IMR-90 (cell line): ENCODE data around the gene POC1B. TPM values are rescaled to one million over a fixed set of nuclear protein-coding genes. Genes with fewer than 3 reads are reported as not detected.
A peak's percentile ranks its signal among the peaks of the same experiment; 100 is the strongest.

Experiments used
- ATAC-seq: fragments of 200-7000 bp; cut with Tn5 transposase; 2 replicates; pipeline ENCODE4 v1.9.1; 2020; ENCODE audit warnings: low read depth, mild to moderate bottlenecking, moderate library complexity
- BruUV-seq: library from RNA; stranded (reverse); fragments of 400-500 nt; replicated peaks from 2 replicates; lab custom pipeline; 2021; lab: Mats Ljungman, UMichigan
- CTCF ChIA-PET: fragments of 300-600 bp; formaldehyde crosslinking; extraction: SDS; loops from one replicate; lab custom pipeline; 2021; ENCODE audit warnings: antibody characterized with exemption; lab: Yijun Ruan, JAX
- POLR2A ChIA-PET: fragments of 300-600 bp; sonication (Branson Sonifier 250); formaldehyde crosslinking; loops from one replicate; lab custom pipeline; 2022; ENCODE audit warnings: antibody characterized with exemption; ENCODE audit not compliant: unreplicated experiment; lab: Charles Lee
- DNase-seq: peaks from one replicate; pipeline ENCODE4 v3.0.0; 2013
- H2AFZ ChIP-seq: replicated peaks from 2 replicates; pipeline ENCODE3; 2013; ENCODE audit warnings: low read length, mild to moderate bottlenecking; ENCODE audit not compliant: poor library complexity
- H2AK5ac ChIP-seq: 2 replicates; pipeline ENCODE4 v1.6.1; 2013; ENCODE audit warnings: low read depth, low read length, inconsistent platforms
- H2AK9ac ChIP-seq: replicated peaks from 2 replicates; pipeline ENCODE3; 2013; ENCODE audit warnings: mild to moderate bottlenecking, low read depth, low read length, moderate library complexity; ENCODE audit not compliant: poor library complexity
- H2BK120ac ChIP-seq: 2 replicates; pipeline ENCODE4 v1.6.1; 2013; ENCODE audit warnings: low read depth, low read length, inconsistent platforms
- H2BK15ac ChIP-seq: 3 replicates; pipeline ENCODE4 v1.6.1; 2013; ENCODE audit warnings: low read depth, low read length, inconsistent platforms
- H2BK20ac ChIP-seq: 2 replicates; pipeline ENCODE4 v1.6.1; 2013; ENCODE audit warnings: low read depth, mild to moderate bottlenecking, inconsistent platforms, low read length, moderate library complexity
- H2BK5ac ChIP-seq: 2 replicates; pipeline ENCODE4 v1.6.1; 2013; ENCODE audit warnings: mild to moderate bottlenecking, low read depth, low read length, inconsistent platforms; ENCODE audit not compliant: poor library complexity, severe bottlenecking
- H3K14ac ChIP-seq: replicated peaks from 2 replicates; pipeline ENCODE4 v1.6.1; 2013; ENCODE audit warnings: low read depth, low read length, inconsistent platforms
- H3K18ac ChIP-seq: 2 replicates; pipeline ENCODE4 v1.6.1; 2013; ENCODE audit warnings: low read depth, low read length, control low read depth
- H3K23ac ChIP-seq: 2 replicates; pipeline ENCODE4 v1.6.1; 2013; ENCODE audit warnings: low read depth, low read length, inconsistent platforms
- H3K27ac ChIP-seq: 2 replicates; pipeline ENCODE4 v1.5.1; 2013; ENCODE audit warnings: mild to moderate bottlenecking, control low read depth, low read length; ENCODE audit not compliant: insufficient read depth
- H3K27me3 ChIP-seq: 2 replicates; pipeline ENCODE4 v1.6.1; 2013; ENCODE audit warnings: low read length; ENCODE audit not compliant: control insufficient read depth, insufficient read depth
- H3K36me3 ChIP-seq: 2 replicates; pipeline ENCODE4 v1.6.1; 2013; ENCODE audit warnings: low read length, mixed read lengths; ENCODE audit not compliant: control insufficient read depth, insufficient read depth
- H3K4ac ChIP-seq: 2 replicates; pipeline ENCODE4 v1.6.1; 2013; ENCODE audit warnings: low read depth, low read length, inconsistent platforms
- H3K4me1 ChIP-seq: 2 replicates; pipeline ENCODE4 v1.6.1; 2013; ENCODE audit warnings: low read length, mixed read lengths; ENCODE audit not compliant: control insufficient read depth, insufficient read depth
- H3K4me2 ChIP-seq: 2 replicates; pipeline ENCODE4 v1.6.1; 2013; ENCODE audit warnings: low read depth, mild to moderate bottlenecking, control low read depth, low read length, moderate library complexity
- H3K4me3 ChIP-seq: 2 replicates; pipeline ENCODE4 v1.5.1; 2013; ENCODE audit warnings: low read depth, mild to moderate bottlenecking, control low read depth, low read length, moderate library complexity; ENCODE audit not compliant: insufficient read depth
- H3K56ac ChIP-seq: 2 replicates; pipeline ENCODE4 v1.6.1; 2013; ENCODE audit warnings: low read length, inconsistent platforms; ENCODE audit not compliant: insufficient read depth; ENCODE audit errors: extremely low read depth
- H3K79me1 ChIP-seq, 2 experiments: 2 replicates each; pipeline ENCODE4 v1.6.1; 2013; ENCODE audit warnings: low read length in 2 of 2, inconsistent platforms in 1 of 2, low read depth in 1 of 2
- H3K9ac ChIP-seq: 2 replicates; pipeline ENCODE4 v1.6.1; 2013; ENCODE audit warnings: low read depth, low read length, control low read depth
- H3K9me1 ChIP-seq: 2 replicates; pipeline ENCODE4 v1.6.1; 2013; ENCODE audit warnings: low read length, inconsistent platforms; ENCODE audit not compliant: insufficient read depth
- H3K9me3 ChIP-seq: 2 replicates; pipeline ENCODE4 v1.6.1; 2013; ENCODE audit warnings: low read length; ENCODE audit not compliant: control insufficient read depth, insufficient read depth
- H4K20me1 ChIP-seq: 2 replicates; pipeline ENCODE4 v1.6.1; 2013; ENCODE audit warnings: low read length, inconsistent platforms; ENCODE audit not compliant: insufficient read depth
- H4K5ac ChIP-seq: 2 replicates; pipeline ENCODE4 v1.6.1; 2013; ENCODE audit warnings: mild to moderate bottlenecking, low read depth, low read length, control low read depth
- H4K8ac ChIP-seq, 2 experiments: 2 replicates each; pipeline ENCODE4 v1.6.1; 2013; ENCODE audit warnings: low read depth in 2 of 2, low read length in 2 of 2, control low read depth in 1 of 2, inconsistent platforms in 1 of 2
- H4K91ac ChIP-seq: 2 replicates; pipeline ENCODE4 v1.6.1; 2013; ENCODE audit warnings: low read depth, low read length, inconsistent platforms; ENCODE audit not compliant: insufficient read depth
- CEBPB ChIP-seq: IDR thresholded peaks from 2 replicates; pipeline ENCODE4 v1.6.1; 2012; ENCODE audit warnings: low read depth, low read length, improper control_type of control experiment
- WGBS, 2 experiments: methylation state at CpG; one replicate each; pipeline versions ENCODE4 v1.1.5 to v1.1.7; 2013; ENCODE audit warnings: missing lambda C conversion rate in 2 of 2; ENCODE audit not compliant: insufficient read length in 1 of 2; ENCODE audit errors: extremely low coverage in 2 of 2; 5-methylcytosine and 5-hydroxymethylcytosine counted together
- dilution Hi-C: fragments of 300-500 bp; cut with HindIII; formaldehyde crosslinking; loops from one replicate; pipeline ENCODE4 v1.14.3; 2018; ENCODE audit warnings: low sequenced_read_pairs; ENCODE audit not compliant: unreplicated experiment
- in situ Hi-C: fragments of 300-500 bp; cut with MboI; formaldehyde crosslinking; loops from 3 replicates; pipeline ENCODE4 v1.14.3; 2019; ENCODE audit warnings: low sequenced_read_pairs, inconsistent platforms, mixed read lengths
- intact Hi-C: fragments of 100-400 bp; cut with micrococcal nuclease; formaldehyde crosslinking; loops from 2 replicates; pipeline ENCODE4 v1.10.0; 2022
- polyA plus RNA-seq, 3 experiments: library from polyadenylated mRNA; depleted of rRNA; stranded (reverse); fragments of >200 nt; gene quantifications; 2 replicates each; pipeline ENCODE4 v1.2.3, GENCODE V29; 2012; ENCODE audit warnings: low replicate concordance in 1 of 3
- total RNA-seq: library from RNA; depleted of rRNA; stranded (reverse); fragments of >200 nt; gene quantifications from 2 replicates; pipeline ENCODE4 v1.2.3, GENCODE V29; 2012

Gene POC1B
- total and polyA plus RNA-seq, 2 of the 4 experiments (the other 2 are of a cell fraction): 5.0 to 10.4 TPM

- CTCF ChIA-PET: no interaction called here
- H3K9me1 ChIP-seq: no peaks in the 10 kb centered on the region
- intact Hi-C loops (no loop called here), dilution Hi-C loops (no loop called here), in situ Hi-C loops (no loop called here)
- H2AK5ac ChIP-seq: 0 out of 2 replicates have a peak overlapping the region, but pooled peaks have one; percentile 18
- no peak overlapping the region for H2BK20ac ChIP-seq
- no peaks in the 10 kb centered on the region for H3K36me3 ChIP-seq
- H3K4me1 ChIP-seq: no peaks in the 10 kb centered on the region
- DNase-seq: no peak
- H3K9me3 ChIP-seq: no peaks in the 10 kb centered on the region
- no peak overlapping the region for H2AK9ac ChIP-seq
- 69% methylated on average over 3 of the region's 4 CpGs; no CpG with 5 or more reads in 1 of the 2 experiments for WGBS, 2 experiments
- H3K27me3 ChIP-seq: no peaks in the 10 kb centered on the region
- H4K20me1 ChIP-seq: no peaks in the 10 kb centered on the region
- BruUV-seq: no TSS peak
- POLR2A ChIA-PET: no interaction called here
- H3K23ac ChIP-seq: no peak overlapping the region
- H2BK15ac ChIP-seq: no peak overlapping the region
- no peak overlapping the region for H2BK120ac ChIP-seq
- no peak overlapping the region for H3K9ac ChIP-seq
- no peak overlapping the region for H3K4me2 ChIP-seq
- H3K27ac ChIP-seq: no peak overlapping the region
- no peak overlapping the region for H4K8ac ChIP-seq
- no peaks in the 10 kb centered on the region for H3K79me1 ChIP-seq
- ATAC-seq: no peak
- H2BK5ac ChIP-seq: no peak overlapping the region
- H3K56ac ChIP-seq: no peak overlapping the region
- H3K4me3 ChIP-seq: no peak overlapping the region
- H3K18ac ChIP-seq: no peak overlapping the region
- no peak overlapping the region for H4K5ac ChIP-seq
- no peak overlapping the region for H2AFZ ChIP-seq
- no peak overlapping the region for H4K91ac ChIP-seq
- no peak for TF ChIP-seq CEBPB
- H3K4ac ChIP-seq: no peak overlapping the region
- H3K14ac ChIP-seq: 0 out of 2 replicates have a peak overlapping the region, but pooled peaks have one; percentile 37
These were observed 120.1 kb downstream of the POC1B start for GRCh38 chr12:89405626-89406345.
